ENCODE data around the gene NSL1.
"Not testable (repeated sequence)": the region's sequence is repeated elsewhere in the genome, so short reads cannot be mapped to it uniquely, and the experiment has no call there.

NSL1 gene, protein sequence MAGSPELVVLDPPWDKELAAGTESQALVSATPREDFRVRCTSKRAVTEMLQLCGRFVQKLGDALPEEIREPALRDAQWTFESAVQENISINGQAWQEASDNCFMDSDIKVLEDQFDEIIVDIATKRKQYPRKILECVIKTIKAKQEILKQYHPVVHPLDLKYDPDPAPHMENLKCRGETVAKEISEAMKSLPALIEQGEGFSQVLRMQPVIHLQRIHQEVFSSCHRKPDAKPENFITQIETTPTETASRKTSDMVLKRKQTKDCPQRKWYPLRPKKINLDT

DNA sequence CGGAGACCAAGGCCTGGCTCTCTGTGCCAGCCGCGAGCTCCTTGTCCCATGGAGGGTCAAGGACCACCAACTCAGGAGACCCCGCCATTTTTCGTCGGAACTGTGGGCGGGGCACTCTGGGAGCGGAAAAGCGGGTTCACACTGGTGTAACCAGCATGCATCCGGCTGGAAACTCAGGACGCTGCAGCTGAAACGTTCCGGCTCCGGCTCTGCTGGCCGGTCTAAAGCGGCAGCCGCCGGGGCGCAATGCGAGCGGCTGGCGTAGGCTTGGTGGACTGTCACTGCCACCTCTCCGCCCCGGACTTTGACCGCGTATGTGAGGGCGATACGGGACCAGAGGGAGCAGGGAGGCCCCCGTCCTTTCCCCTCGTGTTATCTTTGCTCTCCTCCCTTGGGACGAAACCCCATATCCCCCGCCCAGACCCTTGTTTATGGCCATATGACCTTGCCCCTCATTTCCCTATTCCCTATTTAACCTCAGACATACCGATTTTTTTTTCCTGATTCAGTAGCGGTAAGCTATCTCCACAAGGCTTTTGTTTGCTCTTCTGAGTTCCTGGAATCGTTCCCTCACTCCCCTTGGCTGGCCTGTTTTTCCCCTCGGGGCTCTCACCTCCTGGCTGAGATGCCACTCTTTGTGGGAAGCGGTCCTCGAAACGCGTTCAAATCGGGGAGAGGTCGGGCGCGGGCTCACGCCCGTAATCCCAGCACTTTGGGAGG lies at the start of gene NSL1, which contains the start of gene TATDN3:
Gene NSL1, minus strand, starts transcription at position 102 of the 720 bp plus-strand sequence. Its CDS starts 14 bp downstream, at position 88.
Gene TATDN3, plus strand, starts transcription at position 219 of the 720 bp plus-strand sequence. Its CDS starts 28 bp downstream, at position 247.
- Histone ChIP-seq H3K4me3 (peak within 1 kb of the TSS; percentile 47 to 97 (median 90)), H3K27ac (peak within 1 kb of the TSS; percentile 71 to 98 (median 95))

DNA sequence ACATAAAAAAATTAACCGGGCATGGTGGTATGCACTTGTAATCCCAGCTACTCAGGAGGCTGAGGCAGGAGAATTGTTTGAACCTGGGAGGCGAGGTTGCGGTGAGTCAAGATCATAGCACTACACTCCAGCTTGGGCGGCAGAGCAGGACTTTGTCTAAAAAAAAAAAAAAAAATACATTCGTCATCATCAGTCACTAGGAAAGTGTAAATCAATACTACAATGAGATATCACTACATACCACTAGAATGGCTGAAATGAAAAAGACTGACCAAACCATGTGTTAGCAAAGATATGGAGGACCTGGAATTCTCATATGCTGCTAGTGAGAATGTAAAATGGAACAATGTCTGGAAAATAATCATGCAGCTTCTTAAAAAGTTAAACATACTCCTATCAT lies 46.6 kb upstream of the NSL1 start:
- no peak overlapping the region for H3K27ac ChIP-seq

DNA sequence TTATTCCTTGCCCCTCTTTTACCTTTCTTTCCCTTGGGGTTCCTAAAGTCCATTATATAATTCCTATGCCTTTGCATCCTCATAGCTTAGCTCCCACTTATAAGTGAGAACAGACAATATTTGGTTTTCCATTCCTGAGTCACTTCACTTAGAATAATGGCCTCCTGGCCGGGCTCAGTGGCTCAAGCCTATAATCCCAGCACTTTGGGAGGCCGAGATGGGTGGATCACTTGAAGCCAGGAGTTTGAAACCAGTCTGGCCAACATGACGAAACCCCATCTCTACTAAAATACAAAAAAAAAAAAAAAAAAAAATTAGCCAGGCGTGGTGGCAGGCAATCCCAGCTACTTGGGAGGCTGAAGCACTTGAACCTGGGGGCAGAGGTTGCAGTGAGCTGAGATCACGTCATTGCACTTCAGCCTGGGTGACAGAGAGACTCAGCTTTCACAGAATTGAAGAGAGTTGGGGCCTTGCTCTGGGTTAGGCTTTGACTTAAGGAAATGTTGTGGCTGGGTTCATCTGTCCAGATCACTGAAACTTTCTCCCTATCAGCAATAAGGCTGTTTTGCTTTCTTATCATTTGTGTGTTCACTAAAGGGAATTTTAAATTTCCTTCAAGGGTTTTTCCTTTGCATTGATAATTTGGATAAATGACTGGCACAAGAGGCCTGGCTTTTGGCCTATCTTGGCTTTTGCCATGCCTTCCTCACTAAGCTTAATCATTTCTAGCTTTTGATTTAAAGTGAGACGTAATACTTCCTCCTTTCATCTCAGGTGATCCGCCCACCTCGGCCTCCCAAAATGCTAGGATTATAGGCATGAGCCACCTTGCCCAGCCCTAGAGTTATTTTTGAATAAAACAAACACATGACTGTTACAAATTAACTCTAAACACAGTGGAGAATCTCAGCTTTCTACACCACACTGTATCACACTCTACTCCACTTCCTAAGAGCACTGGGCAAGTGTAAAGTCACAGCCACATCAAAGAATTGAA lies 41.9 kb upstream of the NSL1 start:
- H3K27ac ChIP-seq: peak overlapping the region in 1 of 21 experiments; percentile 13
- H3K4me3 ChIP-seq: not testable (repeated sequence)

More for the DNA sequence above, 46.6 kb upstream of the NSL1 start:
- H3K4me3 ChIP-seq: no peak overlapping the region

DNA sequence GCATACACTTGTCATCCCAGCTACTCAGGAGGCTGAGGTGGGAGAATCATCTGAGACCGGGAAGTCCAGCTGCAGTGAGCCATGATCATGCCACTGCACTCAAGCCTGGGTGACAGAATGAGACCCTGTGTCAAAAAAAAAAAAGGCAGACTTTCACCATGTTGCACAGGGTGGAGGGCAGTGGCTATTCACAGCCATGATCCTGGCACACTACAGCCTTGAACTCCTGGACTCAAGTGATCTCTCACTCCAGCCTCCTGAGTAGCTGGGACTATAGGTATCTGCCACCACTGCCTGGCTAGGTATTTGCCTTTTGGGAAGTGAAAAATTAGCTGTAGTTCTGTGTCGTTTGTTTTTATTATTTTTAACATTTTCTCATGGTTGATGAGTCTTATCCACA lies 36.8 kb upstream of the NSL1 start:
- H3K27ac ChIP-seq: no peak overlapping the region
- H3K4me3 ChIP-seq: no peak overlapping the region

DNA sequence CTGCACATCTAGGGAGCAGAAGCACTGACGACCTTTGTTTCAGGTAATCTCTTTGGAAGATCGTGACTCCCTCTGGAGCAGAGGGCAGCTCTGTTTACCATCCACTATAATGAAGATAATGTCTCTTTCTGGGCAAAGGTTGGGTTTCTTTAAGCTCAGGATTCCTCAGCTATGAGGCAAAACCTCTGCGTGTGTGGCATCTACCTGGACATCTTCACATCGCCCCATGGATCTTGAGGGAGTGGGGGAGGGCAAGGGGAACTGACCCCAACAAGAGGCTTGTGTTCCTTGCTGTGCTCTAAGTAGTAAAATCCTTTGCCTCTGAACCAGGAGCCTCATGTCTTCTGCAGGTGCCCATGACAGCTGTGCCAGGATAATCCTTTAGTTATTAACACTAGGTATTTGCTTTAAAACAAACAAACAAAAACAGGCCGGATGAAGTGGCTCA lies 36.3 kb upstream of the NSL1 start:
- no peak overlapping the region for H3K4me3 ChIP-seq
- no peak overlapping the region for H3K27ac ChIP-seq

DNA sequence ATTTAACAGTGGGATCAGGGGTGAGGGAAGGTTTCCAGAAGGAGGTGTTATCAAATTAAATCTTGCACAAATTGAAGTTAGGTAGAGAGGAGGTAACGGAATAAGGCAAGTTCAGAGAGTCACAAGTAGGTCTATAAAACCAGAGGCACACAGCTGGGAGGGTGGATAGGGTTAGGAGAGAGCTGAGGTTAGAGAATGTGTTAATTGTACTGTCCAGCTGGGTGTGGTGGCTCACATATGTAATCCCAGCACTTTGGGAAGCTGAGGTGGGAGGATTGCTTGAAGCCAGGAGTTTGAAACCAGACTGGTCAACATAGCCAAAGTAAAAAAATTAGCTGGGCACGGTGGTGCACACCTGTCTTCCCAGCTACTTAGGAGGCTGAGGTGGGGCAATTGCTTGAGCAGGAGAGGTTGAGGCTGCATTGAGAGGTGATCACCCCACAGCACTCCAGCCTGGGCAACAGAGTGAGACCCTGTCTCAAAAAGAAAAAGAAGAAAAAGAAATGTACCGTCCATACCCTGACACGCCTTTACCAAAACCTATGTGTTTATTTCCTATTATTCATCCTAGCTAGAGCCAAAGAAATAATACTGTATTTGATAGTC lies 35.7 kb upstream of the NSL1 start:
- Histone ChIP-seq H3K27ac (no peak overlapping the region), H3K4me3 (no peak overlapping the region)

DNA sequence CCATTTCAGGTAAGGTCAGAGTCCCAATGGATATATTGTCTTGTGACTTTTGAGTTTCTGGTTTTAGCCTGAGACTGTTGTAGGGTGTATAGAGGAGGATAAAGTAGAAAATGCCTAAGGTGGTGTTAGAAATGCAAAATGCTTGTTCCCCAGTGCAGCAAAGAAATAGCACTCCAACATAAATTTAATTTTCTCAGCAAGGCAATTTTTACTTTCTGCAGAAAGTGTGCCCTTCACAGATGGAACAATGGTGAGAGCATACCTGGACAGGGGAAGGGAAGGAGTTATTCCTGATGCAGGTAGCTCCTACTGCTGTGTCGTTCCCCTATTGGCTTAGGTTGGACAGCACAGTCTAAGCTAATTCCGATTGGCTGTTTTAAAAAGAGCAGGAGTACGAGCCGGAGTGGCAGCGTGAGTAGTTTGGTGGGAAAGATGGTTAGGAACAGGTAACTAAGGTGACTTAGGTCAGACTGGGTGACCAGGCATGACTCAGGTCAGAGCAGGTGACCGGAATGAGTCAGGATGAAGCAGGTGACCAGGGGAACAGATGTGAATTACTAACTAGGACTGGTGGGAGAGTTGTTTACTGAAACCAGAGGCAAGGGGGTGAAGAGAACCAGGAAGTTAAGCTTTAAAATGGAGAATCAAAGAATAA lies 34.3 kb upstream of the NSL1 start:
- no peak overlapping the region for H3K4me3 ChIP-seq
- H3K27ac ChIP-seq: no peak overlapping the region

DNA sequence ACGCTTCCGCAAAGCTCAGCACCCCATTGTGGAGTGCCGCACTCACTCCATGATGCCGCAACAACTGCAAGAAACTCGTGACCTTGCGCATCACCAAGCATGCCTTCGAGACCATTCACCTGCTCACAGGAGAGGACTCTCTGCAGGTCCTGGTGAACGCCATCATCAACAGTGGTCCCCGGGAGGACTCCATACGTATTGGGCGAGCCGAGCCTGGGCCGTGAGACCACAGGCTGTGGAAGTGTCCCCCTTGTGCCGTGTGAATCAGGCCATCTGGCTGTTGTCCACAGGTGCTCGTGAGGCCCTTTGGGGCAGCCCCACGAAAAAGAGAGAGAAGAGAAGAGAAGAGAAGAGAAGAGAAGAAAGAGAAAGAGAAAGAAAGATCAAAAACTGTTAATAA lies 32.6 kb upstream of the NSL1 start:
- Histone ChIP-seq H3K4me3 (no peak overlapping the region), H3K27ac (no peak overlapping the region)

DNA sequence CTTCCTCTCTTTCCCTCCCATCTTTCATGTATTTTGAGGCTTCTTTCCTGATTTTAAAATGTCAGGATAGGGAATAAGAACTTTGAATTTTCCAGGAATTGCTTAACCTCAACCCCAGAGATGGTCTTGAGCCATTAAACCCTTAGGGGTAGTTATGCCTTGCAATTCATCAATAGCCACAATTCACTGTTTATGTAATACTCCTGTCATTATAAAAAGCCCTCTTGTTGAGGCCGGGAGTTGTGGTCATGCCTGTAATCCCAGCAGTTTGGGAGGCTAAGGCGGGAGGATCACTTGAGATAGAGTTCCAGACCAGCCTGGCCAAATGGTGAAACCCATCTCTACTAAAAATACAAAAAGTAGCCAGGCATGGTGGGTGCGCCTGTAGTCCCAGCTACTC lies 31.4 kb upstream of the NSL1 start:
- no peak overlapping the region for H3K4me3 ChIP-seq
- no peak overlapping the region for H3K27ac ChIP-seq

DNA sequence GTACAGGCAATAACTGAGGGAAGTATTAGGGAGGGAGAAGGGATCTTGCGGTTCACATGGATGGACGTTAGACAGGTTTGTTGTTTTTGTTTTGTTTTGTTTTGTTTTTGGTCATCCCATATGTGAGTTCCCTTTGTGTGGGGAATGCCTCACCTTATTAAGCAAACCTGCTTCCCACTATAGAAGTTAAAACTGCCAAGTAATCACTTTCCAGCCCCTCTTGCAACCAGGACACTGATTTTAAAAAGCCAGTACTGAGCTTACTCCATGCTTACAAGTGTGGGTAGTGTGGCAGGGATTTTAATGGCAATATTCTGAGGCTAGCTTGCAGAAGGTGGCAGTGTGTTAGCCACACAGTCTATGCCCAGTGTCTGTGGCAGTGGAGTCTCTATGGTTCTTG lies 29.4 kb upstream of the NSL1 start:
- H3K4me3 ChIP-seq: no peak overlapping the region

DNA sequence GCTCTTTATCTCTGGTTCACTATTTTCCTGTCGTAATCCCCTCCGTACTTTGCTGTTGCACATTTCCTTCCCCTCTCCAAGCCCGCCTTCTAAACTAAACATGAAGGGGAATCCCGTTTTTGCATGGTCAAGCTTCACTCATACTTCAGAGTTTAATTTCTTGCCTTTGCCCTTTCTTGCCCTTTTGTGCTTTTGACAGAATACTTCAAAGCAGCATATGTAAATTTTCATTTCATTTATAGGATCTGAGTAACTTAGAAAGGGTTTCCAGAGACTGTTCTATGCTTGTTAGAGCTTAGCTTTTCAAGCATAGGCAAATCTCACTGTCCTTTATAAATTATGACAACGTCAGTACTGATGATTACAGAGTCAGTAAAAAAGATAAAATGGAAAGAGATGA lies 28.1 kb upstream of the NSL1 start:
- Histone ChIP-seq H3K4me3 (no peak overlapping the region), H3K27ac (no peak overlapping the region)

More for the DNA sequence above, 29.4 kb upstream of the NSL1 start:
- H3K27ac ChIP-seq: no peak overlapping the region

DNA sequence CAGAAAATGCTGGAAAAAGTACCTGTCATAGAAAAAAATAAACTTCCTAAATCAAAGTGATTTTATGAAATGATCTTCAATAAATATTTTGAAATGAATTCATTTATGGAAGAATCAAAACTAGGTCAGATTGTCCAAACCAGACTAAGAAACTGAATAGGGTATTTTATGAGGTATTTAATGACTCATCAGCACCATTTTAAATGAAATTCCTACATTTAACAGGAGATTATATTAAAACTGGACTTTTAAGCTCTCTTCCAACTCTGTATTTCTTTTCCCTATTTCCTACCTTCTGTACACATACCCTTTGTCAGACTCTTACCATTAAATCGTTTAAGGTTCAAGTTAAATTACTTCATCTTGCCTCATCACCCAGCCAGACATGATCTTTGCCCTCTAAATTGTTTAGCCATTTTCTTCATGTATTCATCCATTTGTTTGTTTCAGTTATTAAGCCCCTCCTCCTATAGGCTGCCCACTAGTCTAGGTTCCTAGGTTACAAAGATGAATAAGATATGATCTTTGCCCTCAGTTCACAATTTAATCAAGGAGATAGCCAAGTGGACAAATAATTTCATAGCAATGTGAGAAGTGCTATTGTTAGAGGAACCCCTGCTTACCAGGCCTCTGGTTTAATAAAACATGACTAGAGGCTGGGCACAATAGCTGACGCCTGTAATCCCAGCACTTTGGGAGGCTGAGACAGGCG lies 25.1 kb upstream of the NSL1 start:
- H3K4me3 ChIP-seq: no peak overlapping the region
- H3K27ac ChIP-seq: no peak overlapping the region

DNA sequence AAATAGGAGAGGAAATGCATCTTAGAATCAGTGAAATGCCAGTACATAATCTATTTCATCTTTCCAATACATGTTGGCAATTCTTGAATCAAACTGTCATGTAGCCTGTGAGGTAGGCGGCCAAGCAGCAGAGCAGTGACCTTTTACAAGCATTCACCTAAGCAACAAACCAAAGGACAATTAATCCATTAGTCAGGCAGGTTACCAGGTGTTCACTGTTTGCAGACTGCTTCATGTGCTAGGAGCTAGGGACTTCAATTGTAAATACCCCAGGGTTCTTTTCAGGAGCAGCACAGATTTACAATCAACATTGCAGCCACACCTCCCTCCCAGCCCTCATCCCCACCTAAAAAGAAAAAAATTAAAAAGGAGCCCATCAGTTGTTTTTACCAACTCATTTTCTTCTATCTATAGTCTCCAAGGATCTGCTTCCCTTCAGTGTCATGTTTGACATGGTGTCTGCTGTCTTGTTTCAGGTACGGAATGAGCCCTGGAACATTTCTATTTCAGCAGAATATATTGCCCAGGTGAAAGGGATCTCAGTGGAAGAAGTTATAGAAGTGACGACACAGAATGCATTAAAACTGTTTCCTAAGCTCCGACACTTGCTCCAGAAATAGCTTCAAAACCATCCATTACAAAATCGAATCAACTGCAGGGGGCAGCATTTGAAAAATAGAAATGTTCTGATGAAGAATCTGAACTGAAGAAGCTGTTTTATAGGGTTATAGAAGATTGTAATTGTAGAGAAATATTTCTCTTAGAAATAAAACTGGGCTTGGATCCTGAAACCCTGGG lies 23.2 kb upstream of the NSL1 start:
- Histone ChIP-seq H3K27ac (no peak overlapping the region), H3K4me3 (no peak overlapping the region)

DNA sequence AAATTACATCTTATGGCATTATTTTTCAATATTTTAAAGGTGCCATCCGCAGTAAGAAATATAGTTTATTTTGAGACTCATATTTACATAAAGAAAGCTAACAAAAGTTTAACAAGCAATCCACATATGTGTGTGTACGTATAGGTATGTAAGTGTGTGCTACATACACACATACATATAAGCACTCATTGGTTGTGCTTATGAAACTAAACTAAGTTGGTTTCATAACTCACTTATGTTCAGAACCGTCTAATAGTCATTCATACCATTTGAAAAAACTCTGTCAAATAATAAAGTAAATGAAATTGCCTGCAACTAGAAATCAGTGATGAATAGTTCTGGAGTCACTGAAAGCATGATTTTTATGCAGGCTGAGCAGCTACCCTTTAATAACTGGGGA lies 14.2 kb upstream of the NSL1 start:
- Histone ChIP-seq H3K27ac (no peak overlapping the region), H3K4me3 (no peak overlapping the region)

DNA sequence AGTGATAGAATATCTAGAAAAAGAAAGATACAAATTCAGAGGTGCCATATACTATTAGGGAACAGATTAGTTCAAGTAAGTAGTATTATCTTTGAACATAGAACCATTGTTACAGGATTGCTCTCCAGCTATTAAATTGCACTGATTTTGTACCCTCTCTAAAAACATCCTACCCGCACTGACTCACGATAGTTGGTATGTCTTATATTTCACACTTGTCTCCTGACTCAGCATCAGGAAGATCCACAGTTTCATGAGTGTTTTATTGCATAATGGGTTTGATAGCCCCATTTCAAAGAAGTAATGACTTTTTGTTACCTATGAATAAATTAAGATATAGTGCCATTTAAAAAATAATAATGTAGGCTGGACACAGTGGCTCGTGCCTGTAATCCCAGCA lies 6.1 kb upstream of the NSL1 start:
- no peak overlapping the region for H3K4me3 ChIP-seq
- no peak overlapping the region for H3K27ac ChIP-seq

DNA sequence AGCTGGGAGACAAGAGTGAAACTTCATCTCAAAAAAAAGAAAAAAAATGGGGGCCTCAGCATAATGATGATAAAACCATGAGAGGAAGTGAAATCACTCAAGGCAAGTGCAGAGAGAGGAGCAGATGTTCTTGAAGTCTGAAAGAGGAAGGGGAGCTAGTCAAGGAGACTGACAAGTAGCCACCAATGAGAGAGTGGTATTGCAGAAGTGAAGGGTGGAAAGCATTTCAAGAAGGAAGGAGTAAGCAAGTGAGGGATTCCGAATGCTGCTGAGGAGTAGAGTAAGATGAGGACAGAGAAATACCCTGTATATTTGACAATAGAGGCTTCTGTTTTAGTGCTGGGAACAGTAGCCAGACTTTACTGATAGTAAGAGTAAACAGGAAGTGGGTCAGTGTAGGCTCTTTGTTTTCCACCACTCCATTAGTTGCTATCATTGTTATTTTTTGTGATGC lies 3.0 kb upstream of the NSL1 start:
- H3K27ac ChIP-seq: peak overlapping the region in 9 of 21 experiments; percentile 8 to 52 (median 31)
- H3K4me3 ChIP-seq: no peak overlapping the region

DNA sequence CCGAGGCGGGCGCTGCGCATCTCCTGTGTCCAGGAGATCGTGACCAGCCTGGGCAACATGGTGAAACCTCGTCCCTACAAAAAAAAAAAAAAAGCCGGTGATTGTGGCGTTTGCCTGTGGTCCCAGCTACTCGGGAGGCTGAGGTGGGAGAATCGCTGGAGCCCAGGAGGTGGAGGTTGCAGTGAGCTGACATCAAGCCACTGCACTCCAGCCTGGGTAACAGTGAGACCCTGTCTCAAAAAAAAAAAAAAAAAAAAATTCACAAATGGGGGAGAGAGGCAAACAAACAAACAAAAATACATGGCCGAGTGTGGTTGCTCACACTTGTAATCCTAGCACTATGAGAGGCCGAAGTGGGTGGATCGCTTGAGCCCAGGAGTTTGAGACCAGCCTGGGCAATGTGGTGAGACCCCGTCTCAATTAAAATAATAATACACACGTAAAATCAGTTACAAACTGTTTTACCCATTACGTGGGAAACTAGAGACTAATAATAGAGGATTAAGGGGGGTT lies 875 bp upstream of the NSL1 start:
- H3K4me3 ChIP-seq: peak overlapping the region; percentile 47 to 97 (median 90)
- H3K27ac ChIP-seq: peak overlapping the region in 20 of 21 experiments; percentile 71 to 98 (median 95)
